Measurements from ENCODE around the gene KCNF1.

KCNF1 gene

DNA sequence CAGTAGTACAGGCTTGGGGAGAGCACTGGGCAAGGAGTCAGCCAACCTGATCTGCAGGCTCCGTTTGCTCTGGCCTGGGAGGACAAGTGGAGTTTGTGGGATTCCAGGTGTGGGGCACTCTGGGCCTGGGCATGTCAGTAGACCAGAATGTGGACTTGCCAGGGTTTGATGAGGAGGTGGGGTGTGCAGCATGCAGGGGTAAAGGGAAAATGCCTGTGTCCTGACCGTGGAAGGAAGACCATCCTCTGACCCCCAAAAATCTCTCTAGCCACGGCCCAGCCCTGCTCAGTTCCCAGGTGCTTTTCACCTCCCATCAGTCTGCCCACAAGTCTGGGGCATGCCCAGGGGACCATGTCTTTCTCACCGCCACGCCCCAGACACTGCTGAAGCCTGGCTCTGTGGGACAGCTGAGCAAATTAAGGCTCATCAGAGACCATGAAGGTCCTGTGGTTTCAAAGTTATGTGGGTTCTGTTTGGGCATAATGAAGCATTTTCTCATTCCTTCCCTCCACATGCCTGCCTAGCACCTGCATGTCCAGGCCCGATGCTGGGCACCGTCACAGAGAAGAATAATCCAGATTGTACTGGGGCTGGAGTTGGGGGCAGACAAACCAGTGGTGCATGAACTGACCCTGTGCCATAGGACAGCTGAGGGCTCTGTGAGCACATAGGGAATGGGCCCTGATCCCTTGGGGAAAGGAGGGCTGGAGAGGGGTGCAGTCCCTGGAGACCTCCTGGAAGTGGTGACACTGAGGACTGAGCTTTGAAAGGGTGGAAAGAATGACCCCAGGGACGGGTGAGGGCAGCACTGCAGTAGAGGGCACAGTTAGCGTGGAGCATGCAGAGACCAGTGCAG lies 6.5 kb upstream of the KCNF1 start:
- DNase-seq, result no peak

DNA sequence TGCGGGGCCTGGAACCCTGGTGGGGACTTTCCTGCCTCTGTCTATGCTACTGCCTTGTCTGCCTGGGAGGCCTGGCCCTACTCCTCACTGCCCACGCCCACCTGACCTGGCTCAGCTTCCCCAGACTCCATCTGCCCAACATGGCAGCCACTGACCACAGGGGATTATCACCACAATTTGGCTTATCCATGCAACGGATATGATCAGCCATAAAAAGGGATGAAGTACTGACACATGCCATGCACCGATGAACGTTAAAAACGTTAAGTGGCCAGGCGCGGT lies 5.9 kb upstream of the KCNF1 start:
- DNase-seq, result no peak

DNA sequence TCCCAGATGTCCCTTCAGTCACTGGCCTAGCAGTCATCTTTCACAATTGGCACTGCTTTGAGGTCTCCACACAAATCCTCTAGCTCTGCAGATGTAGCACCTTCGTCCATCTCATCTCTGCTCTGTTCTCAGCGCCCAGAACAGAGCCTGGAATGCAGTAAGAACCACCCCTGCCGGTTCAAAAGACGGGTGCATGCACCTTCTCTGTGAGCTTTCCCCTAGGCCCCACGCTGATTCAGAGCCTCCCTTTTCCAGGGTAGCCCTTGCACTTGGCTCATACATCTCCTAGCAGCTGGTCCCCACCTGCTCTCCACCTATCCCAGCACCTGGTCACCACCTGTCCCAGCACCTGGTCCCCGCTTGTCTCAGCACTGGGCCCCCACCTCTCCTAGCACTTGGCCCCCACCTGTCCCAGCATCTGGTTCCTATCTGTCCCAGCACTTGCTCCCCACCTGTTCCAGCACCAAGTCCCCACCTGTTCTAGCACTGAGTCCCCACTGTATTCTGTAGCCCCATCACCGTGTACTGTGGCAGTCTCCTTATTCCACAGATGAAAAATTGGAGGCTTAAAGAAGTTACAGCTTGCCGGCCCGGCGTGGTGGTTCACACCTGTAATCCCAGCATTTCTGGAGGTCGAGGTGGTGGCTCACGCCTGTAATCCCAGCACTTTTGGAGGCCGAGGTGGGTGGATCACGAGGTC lies 4.7 kb upstream of the KCNF1 start:
- no peak for DNase-seq

DNA sequence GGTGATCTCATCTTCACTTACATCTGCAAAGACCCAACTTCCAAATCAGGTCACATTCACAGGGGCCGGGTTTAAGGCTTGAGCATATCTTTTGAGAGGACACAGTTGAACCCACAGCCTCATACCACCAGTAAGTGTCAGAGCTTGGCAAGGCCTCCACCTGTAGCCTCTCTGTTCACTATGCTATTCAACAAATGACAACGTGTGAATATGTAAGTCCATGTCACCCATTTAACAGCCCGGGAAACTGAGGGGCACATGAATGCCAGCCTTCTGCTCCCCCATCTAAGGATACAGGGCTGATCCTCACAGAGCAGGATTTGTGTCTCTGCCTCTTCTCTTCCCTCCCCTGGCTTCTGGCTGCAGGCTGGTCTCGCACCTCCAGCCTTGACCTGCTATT lies 3.5 kb upstream of the KCNF1 start:
- no peak for DNase-seq

DNA sequence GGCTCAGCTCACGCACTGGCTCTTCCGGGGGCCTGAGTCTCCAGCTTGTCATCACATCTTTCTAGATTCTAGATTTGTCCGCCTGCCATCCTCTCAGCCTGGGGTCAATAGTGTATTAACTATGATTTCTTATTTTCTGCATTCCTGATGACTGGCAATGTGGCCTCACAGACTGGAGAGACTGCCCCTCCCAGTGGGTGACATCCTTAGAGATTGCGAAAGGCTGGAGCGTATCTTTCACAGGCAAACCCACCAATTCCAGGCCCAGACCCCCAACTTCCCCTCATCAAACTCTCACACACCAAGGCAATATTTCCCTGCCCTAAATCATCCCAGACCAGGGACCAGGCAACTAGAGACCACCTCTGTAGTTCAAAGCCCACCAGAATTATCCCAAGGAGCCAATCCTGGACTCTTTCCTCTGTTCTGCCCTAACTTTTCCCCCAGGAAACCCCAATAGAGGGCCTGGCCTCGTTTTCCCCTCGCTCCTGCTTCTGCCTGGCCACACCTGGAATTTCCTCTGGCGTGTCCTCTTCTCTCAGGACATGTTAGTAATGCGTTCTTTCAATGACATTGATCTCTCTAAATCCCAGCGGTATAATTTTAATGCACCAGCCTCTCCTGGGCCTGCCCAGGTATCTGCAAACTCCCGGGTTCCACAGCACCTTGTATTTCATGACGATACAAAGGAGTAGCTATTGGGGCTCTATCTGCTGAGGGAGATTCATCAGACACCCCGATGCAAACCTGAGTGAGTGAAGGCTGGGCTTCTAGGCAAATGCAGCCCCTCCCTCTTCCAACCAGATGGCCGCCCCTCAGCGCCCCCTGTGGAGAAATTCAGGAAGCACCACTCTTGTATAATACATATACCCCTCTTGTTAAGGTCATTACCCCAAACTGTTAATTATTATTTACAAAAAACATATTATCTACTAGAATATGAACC lies 2.4 kb upstream of the KCNF1 start:
- DNase-seq, result no peak

DNA sequence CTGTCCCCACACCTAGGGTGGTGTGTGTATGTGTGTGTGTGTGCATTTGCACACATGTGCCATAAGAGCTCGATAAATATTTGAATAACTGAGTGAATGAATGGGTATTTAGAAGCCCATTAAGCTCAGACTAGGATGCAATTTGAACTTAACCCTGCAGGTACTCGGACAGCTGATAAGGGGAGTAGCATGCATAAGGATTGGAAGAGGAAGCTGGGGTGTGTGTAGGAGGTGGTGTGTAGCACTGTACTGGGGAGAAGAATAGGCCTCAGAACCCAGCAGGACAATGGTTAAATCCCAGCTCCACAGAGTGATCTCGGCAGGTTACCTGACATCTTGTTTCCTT lies 1.8 kb upstream of the KCNF1 start:
- DNase-seq, result no peak

DNA sequence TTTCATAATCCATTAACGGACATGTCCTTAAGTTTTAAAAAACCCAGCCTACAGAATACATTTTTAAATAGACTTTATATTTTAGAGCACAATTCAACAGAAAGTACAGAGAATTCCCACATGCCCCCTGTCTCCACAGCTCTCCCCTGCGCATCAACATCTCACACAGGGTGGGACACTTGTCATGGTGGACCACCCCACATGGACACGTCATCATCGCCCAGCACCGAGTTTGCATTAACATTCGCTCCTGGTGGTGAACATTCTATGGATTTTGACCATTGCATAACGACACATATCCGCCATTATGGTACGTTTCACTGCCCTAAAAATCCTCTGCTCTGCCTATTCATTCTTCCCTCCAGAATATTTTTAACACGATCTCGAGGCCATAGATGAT lies 1.1 kb upstream of the KCNF1 start:
- no peak for DNase-seq

DNA sequence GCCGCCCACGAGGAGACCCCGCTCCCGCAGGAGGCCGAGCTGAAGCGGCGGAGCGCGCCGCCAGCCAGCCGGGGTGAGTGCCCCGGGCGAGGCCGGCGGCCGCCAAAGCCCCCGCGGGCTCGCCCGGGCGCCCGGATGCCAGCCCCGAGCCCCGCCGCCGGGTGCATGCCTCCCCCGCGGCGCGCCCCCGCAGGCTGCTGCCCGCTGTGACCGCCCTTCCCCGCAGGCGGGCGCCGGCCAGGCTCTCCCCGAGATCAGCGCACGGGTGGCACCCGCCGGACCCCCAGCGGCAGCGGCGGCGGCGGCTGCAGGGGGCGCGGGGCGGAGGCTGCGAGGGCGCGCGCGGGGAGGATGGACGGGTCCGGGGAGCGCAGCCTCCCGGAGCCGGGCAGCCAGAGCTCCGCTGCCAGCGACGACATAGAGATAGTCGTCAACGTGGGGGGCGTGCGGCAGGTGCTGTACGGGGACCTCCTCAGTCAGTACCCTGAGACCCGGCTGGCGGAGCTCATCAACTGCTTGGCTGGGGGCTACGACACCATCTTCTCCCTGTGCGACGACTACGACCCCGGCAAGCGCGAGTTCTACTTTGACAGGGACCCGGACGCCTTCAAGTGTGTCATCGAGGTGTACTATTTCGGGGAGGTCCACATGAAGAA lies 470 bp downstream of the KCNF1 start:
- no peak for DNase-seq

DNA sequence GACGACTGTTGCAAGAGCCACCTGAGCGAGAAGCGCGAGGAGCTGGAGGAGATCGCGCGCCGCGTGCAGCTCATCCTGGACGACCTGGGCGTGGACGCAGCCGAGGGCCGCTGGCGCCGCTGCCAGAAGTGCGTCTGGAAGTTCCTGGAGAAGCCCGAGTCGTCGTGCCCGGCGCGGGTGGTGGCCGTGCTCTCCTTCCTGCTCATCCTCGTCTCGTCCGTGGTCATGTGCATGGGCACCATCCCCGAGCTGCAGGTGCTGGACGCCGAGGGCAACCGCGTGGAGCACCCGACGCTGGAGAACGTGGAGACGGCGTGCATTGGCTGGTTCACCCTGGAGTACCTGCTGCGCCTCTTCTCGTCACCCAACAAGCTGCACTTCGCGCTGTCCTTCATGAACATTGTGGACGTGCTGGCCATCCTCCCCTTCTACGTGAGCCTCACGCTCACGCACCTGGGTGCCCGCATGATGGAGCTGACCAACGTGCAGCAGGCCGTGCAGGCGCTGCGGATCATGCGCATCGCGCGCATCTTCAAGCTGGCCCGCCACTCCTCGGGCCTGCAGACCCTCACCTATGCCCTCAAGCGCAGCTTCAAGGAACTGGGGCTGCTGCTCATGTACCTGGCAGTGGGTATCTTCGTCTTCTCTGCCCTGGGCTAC lies 1.2 kb downstream of the KCNF1 start:
- DNase-seq, result no peak

DNA sequence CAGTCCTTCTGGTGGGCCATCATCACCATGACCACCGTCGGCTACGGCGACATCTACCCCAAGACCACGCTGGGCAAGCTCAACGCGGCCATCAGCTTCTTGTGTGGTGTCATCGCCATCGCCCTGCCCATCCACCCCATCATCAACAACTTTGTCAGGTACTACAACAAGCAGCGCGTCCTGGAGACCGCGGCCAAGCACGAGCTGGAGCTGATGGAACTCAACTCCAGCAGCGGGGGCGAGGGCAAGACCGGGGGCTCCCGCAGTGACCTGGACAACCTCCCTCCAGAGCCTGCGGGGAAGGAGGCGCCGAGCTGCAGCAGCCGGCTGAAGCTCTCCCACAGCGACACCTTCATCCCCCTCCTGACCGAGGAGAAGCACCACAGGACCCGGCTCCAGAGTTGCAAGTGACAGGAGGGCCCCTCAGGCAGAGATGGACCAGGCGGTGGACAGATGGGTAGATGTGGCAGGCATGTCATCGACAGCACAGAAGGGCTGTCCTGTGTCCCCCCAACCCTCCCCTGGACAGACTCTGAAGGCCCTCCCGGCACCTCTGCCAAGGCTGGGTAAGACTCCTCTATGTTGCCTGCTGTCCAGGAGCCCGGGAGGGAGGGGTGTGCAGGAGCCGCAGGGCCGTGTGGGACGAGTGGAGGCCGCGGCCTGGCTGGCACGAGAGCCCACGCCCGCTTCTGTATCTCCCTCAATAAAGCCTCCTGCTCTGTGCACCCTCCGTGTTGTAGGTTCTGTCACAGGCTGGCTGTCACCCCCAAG lies 2.0 kb downstream of the KCNF1 start:
- DNase-seq, result no peak

DNA sequence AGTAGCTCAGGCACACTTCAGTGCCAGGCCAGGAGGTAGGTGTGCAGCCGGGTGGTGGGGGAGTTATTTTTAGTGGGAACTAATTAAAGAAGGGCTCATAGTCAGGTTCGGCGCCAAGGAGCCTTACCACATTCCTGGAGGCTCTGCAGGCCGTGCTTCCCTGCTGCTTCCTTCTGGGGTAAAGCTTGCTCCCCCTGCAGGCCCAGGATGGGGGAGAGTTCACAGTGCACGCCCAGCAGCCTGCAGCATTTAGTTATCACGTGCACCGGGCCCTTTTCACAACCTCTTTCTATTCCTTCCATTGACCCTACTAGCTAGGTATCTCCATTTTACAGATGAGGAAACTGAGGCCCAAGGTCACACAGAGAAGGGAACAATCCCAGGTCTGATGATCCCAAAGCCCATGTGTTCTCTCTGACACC lies 2.5 kb downstream of the KCNF1 start:
- DNase-seq, result no peak

DNA sequence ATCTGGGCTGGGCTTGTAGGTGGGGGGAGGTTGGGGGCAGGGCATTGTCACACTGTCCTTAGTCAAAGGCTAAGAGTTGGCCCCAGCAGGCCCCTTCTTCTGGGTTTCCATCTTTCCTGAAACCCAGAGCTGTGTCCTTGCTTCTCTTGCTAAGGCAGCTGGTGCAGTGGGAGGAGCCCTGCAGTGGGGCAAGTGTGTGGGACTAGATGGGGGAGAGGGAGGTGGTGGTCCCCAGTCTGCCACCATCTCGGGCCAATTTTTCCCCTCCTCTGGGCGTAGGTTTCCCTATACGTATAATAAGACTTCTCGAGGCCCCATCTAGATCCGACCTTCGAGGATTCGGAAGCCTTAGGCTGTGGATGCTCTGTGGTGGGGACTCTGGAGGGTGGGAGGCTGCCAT lies 3.5 kb downstream of the KCNF1 start:
- DNase-seq, result no peak

DNA sequence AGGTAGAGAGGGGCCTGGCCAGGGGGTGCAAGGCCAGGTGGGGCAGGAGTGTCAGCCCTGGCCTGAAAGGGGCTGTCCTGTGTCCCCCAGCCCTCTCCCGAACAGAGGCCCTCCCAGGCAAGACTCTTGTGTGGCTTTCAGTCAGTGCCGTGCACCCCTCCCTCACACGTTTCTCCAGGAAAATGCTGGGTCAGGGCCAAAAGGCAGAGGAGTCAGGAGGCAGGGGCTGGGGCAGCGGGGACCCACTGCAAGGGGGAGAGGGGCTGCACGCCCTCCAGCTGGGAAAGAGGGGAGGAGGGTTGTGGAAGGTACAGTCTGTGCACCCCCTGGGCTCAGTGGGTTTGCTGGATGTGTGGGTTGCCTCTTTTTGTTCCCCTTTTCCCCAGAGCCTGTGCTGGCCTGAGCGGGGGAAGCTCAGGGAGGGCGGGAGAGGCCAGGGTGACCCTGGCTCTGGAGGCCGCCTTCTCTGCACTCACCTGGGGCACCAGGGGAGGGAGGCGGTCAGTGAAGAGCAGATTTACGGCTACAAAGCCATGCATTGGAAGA lies 4.1 kb downstream of the KCNF1 start:
- DNase-seq, result no peak

DNA sequence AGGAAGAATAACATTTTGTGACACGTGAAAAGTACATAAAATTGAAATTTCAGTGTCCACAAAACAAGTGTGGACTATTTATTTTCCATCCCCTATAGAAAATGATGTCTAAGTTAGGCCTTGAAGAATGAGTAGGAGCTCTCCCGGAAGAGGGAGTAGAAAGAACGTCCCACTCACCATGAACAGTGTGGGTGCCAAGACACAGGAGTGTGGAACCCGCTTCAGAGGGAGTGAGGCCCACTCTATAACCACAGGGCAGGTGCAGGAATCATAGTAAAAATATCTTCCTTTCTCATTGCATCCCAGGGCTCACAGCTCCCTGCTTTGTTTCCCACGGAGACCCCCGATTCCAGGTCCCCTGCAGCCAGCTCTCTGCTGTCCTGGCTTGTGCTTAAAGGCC lies 5.2 kb downstream of the KCNF1 start:
- DNase-seq, result no peak

DNA sequence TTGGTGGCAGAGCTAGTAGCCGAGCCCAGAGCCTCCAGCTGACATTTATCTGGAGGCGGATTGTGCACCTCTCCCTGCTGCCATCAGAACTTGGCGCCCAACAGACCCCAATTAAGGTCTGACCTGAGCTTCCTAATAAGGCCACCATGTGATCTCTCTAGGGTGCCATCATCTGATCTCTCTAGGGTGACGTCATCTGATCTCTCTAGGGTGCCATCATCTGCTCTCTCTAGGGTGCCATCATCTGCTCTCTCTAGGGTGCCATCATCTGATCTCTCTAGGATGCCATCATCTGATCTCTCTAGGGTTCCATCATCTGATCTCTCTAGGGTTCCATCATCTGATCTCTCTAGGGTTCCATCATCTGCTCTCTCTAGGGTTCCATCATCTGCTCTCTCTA lies 6.2 kb downstream of the KCNF1 start:
- DNase-seq, result no peak

DNA sequence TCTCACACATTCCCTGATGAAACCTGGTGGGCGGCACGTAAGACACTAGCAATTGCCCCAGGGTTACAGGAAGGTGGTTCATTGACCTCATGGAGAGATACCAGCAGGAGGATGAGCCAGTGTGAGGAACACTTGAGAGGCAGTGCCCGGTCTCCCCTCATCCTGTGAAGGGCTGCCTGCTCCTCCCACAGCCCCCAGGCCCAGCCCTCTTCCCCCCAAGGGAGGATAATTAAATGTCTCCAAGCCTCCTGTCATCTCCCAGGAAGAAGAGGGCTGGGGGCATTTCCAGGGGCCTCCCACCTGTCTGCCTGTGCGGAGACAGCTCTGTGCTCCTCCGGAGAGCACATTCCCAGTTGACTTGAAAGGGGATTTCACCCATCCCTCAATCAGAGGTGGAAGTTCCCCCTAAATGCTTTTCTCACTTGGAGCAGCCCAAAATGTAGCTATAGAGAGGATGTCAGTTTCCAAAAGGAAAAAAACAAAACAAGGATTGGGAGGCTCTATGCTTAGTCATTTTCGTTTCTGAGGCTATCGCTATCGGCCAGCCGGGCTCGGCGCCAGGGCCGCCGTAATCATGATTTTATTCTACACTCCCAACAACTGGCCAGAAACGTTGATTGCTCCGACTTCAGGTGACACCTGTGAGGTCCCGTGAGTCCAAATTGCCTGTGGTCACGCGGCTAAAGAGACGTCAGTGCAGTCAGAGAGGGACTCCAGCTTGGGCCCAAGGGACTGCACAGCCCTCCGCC lies 7.1 kb downstream of the KCNF1 start:
- DNase-seq, result no peak

DNA sequence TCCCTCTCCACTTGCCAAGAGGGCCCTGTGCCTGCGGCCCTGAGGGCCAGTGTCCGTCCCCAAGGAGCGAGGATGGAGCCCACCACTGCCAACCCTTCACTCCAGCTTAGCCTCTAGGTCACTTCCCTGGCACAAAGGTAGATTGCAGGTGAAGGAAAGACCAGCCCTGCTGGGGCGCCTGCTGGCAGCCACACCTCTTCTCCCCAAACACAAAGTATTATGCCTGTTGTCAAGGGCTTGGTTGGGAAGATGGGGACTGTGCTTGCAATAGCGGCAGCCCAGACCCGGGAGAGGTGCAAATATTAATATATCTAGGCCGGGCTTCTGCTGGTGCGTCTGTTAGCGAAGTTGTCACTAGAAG lies 7.7 kb downstream of the KCNF1 start:
- DNase-seq, result no peak

DNA sequence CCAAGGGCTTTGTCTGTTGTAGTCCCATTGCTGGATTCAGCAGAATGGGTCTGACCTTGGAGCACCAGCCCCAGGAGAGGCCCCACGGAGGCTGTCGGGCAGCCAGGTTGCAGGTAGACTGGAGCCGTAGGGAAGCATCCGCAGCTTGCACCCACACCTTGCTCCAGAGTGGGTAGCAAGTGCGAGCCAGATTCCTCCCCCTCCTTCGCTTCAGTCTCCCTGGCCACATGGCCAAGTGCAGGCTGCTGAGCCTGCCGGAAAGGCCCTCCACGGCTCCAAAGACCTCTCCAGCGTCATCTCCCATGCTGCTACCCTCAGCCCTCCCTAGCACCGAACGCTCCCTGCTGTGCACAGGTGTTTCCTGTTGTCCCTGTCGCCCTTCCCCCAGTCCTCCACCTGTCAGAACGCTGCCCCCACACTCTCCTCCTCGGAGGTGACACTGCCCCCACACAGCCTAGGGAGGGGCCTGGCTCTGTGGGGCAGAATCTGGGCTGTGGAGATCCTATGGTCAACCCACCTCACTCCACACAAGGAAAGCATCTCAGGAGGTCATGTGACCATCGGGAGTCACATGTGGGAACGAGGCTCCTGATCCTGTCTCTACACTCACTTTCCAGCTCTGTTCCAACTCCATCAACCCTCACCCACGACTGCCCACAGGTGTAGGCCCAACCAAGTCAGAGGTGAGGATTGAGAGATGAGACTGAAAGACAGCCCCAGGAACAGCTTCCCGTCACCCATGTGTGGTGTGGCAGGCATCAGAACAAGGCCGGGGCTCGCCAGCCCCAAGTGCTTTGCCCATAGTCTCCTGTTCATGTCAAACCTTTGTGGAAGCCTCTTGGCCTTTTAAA lies 8.3 kb downstream of the KCNF1 start:
- no peak for DNase-seq

DNA sequence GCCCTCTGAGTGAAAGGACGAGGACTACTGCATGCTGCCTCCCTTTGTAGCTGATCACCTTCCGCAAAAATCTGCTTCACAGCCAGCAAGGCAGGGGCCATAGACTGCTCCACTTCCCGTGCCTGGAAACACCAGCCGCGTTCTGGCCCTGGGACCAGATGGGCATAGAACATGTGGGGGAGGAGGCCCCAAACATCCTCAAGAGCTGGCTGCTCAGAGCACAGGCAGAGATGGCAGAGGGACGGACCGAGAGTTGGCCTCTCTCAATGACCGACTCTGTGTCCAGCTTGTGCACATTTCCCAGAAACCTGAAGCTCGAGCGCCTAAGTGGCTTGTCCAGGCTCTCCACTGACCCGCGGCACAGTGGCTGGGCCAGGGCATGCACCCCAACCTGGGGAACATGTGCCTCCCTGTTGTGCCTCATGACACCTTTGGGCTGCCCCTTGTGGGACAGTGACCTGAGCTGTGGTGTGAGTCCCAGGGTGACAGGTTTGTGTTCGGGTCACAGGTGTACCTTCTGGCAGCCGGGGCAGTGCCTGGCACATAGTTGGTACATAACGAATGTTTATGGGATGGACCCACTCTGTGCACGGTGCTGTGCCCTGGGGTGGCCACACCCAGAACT lies 9.1 kb downstream of the KCNF1 start:
- DNase-seq, result no peak

Measured in CD4-positive, alpha-beta T cell treated with Interferon gamma for 1 hour (primary cell).